MCF 10A (cell line): ENCODE measurements around the gene ABCB6. TPM values are rescaled to one million over a fixed set of nuclear protein-coding genes. Genes with fewer than 3 reads are reported as not detected.

ENCODE experiments used
- BruUV-seq: library from RNA; stranded (reverse); fragments of 400-500 nt; replicated peaks from 2 replicates; lab custom pipeline; 2021; lab: Mats Ljungman, UMichigan
- CTCF ChIA-PET: fragments of 300-600 bp; sonication (Branson Sonifier 250); formaldehyde crosslinking; extraction: SDS; loops from one replicate; lab custom pipeline; 2021; ENCODE audit warnings: antibody characterized with exemption, inconsistent platforms; lab: Yijun Ruan, JAX
- POLR2A ChIA-PET: fragments of 300-600, 350-650 bp; sonication (Branson Sonifier 250); formaldehyde crosslinking; extraction: SDS; loops from one replicate; lab custom pipeline; 2020; ENCODE audit warnings: antibody characterized with exemption, inconsistent platforms; lab: Yijun Ruan, JAX
- DNase-seq: peaks from one replicate; pipeline ENCODE4 v3.0.0-alpha.2; 2018; ENCODE audit not compliant: unreplicated experiment
- H3K27ac Mint-ChIP-seq: one replicate; pipeline ENCODE4 v1.8.0; 2022; ENCODE audit warnings: mild to moderate bottlenecking, low read depth, mixed read lengths; ENCODE audit not compliant: unreplicated experiment
- H3K27me3 Mint-ChIP-seq: one replicate; pipeline ENCODE4 v1.8.0; 2022; ENCODE audit warnings: mixed read lengths; ENCODE audit not compliant: insufficient read depth, unreplicated experiment
- H3K36me3 Mint-ChIP-seq: one replicate; pipeline ENCODE4 v1.8.0; 2022; ENCODE audit warnings: mild to moderate bottlenecking, moderate library complexity, mixed read lengths; ENCODE audit not compliant: insufficient read depth, unreplicated experiment
- H3K4me1 Mint-ChIP-seq: one replicate; pipeline ENCODE4 v1.8.0; 2022; ENCODE audit warnings: mixed read lengths; ENCODE audit not compliant: insufficient read depth, unreplicated experiment
- H3K4me3 Mint-ChIP-seq: one replicate; pipeline ENCODE4 v1.8.0; 2022; ENCODE audit warnings: mild to moderate bottlenecking, moderate library complexity, mixed read lengths; ENCODE audit not compliant: unreplicated experiment
- H3K9me3 Mint-ChIP-seq: one replicate; pipeline ENCODE4 v1.8.0; 2022; ENCODE audit warnings: mixed read lengths; ENCODE audit not compliant: unreplicated experiment
- intact Hi-C: fragments of 100-400 bp; cut with micrococcal nuclease; formaldehyde crosslinking; loops from 2 replicates; pipeline ENCODE4 v1.14.1; 2022
- total RNA-seq: library from RNA; stranded (reverse); gene quantifications from 2 replicates; pipeline ENCODE4 v1.2.3, GENCODE V29; 2022
- TF ChIP-seq, protein P1 (sequence below): fragments of 200-600 bp; IDR thresholded peaks from one replicate; pipeline ENCODE4 v1.8.0; 2022; ENCODE audit warnings: antibody characterized with exemption, mild to moderate bottlenecking; ENCODE audit not compliant: unreplicated experiment

The ABCB6 gene
- total RNA-seq, 1 experiment from 2014 or later = 18.8 TPM

DNA sequence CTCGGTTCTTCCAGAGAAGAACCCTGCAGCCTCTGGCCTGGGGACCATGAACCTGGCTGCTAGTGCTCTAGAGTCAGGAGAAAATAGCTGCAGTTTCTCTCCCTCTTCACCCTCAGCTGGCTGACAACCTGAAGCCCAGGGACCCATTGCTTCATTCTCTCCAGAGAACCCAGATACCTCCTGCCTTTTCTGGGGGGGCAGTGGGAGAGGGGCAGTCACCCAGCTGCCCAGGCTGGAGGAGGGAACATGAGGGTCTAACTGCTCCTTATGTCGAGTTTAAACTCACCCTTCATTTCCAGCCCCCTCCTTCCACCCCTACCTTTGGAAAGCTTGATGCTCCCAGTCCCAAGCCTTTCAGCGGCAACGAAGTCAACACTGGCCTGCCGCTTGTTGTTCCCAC is 19.8 kb downstream of the ABCB6 start:
- intact Hi-C loops = no loop called here
- Mint-ChIP-seq H3K9me3 (no peaks in the 10 kb centered on the region), H3K4me3 (no peak overlapping the region), H3K36me3 (no peaks in the 10 kb centered on the region), H3K4me1 (no peaks in the 10 kb centered on the region), H3K27me3 (no peaks in the 10 kb centered on the region), H3K27ac (no peak overlapping the region)
- POLR2A ChIA-PET = interaction anchor here (1.1 to 1.2 kb wide), 2 partner anchors 23 to 33 kb away, joined by 3 to 5 read pairs; no protein-coding TSS in a partner anchor
- TF ChIP-seq, protein P1, sequence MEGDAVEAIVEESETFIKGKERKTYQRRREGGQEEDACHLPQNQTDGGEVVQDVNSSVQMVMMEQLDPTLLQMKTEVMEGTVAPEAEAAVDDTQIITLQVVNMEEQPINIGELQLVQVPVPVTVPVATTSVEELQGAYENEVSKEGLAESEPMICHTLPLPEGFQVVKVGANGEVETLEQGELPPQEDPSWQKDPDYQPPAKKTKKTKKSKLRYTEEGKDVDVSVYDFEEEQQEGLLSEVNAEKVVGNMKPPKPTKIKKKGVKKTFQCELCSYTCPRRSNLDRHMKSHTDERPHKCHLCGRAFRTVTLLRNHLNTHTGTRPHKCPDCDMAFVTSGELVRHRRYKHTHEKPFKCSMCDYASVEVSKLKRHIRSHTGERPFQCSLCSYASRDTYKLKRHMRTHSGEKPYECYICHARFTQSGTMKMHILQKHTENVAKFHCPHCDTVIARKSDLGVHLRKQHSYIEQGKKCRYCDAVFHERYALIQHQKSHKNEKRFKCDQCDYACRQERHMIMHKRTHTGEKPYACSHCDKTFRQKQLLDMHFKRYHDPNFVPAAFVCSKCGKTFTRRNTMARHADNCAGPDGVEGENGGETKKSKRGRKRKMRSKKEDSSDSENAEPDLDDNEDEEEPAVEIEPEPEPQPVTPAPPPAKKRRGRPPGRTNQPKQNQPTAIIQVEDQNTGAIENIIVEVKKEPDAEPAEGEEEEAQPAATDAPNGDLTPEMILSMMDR = no peak
- CTCF ChIA-PET = interaction anchor here (1.0 to 1.2 kb wide), 2 partner anchors 40 to 96 kb away, joined by 3 read pairs; no protein-coding TSS in a partner anchor
- BruUV-seq = no TSS peak
- no peak for DNase-seq

DNA sequence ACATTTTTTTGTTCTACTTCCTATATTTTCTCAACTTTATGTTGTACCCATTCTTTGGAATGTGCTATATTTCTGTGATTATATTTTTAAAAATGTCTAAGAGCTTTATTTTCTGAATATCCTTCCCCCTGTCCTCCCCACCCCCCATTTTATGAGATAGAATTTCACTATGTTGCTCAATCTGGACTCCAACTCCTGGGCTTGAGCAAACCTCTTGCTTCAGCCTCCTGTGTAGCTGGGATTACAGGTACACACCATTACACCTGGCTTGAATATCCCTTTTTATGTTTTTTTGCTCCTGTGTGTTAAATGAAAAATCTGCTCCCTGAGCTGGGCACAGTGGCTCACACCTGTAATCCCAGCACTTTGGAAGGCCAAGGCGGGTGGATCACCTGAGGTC is 21.4 kb downstream of the ABCB6 start:
- Mint-ChIP-seq H3K4me1 (no peaks in the 10 kb centered on the region), H3K36me3 (no peaks in the 10 kb centered on the region), H3K4me3 (no peak overlapping the region), H3K27me3 (no peaks in the 10 kb centered on the region), H3K27ac (no peak overlapping the region), H3K9me3 (no peaks in the 10 kb centered on the region)
- no TSS peak for BruUV-seq
- POLR2A ChIA-PET = interaction anchor here (0.6 to 1.6 kb wide), 5 partner anchors 9 to 103 kb away, joined by 3 to 10 read pairs (median 3); partner anchors contain the start of gene ZFAND2B
- intact Hi-C loops = no loop called here
- no peak for DNase-seq
- CTCF ChIA-PET = interaction anchor here (0.6 to 1.1 kb wide), 5 partner anchors 21 to 319 kb away, joined by 3 read pairs; no protein-coding TSS in a partner anchor
- TF ChIP-seq, protein P1 = no peak

DNA sequence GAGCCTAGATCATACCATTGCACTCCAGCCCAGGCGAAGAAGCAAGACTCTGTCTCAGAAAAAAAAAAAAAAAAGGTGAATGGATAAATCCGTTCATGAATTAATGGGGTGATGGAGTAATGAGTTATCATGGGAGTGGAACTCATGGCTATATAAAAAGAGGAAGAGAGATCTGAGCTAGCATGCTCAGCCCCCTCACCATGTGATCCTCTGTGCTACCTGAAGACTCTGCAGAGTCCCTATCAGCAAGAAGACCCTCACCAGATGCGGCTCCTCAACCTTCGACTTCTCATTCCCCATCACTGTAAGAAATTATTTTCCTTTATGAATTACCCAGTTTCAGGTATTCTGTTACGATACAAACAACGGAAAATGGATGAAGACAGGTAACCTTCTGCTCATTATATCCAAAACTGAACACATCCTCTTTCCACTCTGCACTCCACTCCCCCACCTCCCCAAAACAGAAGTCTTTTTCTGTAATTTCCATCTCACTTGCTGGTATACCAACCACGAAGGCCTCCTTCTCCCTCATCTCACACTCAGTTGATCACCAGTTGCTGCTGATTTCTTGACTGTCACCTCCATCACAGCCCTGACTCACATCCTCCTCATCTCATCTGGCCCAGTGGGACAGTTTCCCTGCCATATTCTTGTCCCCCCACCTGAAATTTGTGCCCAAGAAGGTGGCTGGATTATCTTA is 31.9 kb downstream of the ABCB6 start:
- intact Hi-C loops = no loop called here
- ChIA-PET CTCF (no interaction called here), POLR2A (interaction anchor here (2.1 to 2.3 kb wide), 2 partner anchors 10 to 20 kb away, joined by 5 read pairs; partner anchors contain the start of genes CNPPD1 and ZFAND2B)
- no peak for DNase-seq
- Mint-ChIP-seq H3K9me3 (no peaks in the 10 kb centered on the region), H3K27me3 (no peaks in the 10 kb centered on the region), H3K27ac (no peak overlapping the region), H3K4me1 (no peaks in the 10 kb centered on the region), H3K36me3 (peaks cover 21% of the 10 kb centered on the region), H3K4me3 (no peak overlapping the region)
- TF ChIP-seq, protein P1 = no peak
- no TSS peak for BruUV-seq

DNA sequence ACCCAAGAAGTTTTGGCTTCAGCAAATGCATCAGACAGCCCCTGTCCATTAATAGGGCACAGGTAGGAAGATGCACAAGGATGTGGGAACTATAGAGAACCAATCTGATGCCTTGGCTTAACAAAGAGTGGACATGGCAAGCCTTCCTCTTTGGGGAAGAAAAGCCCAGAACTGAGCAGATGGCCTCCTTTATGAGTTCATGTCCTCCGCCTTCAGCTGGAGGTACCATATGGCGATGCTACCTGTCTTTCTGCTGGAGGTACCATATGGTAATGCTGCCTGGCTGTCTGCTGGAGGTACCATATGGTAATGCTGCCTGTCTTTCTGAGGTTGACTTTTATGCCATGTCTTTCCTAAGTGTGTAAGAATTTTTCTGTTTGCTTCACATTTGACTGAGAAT is 34.6 kb downstream of the ABCB6 start:
- no peak overlapping the region for H3K4me3 Mint-ChIP-seq
- H3K36me3 Mint-ChIP-seq = peaks cover 35% of the 10 kb centered on the region
- no TSS peak for BruUV-seq
- ChIA-PET POLR2A (no interaction called here), CTCF (interaction anchor here (2.6 kb wide), 1 partner anchor 8 kb away, joined by 12 read pairs; no protein-coding TSS in a partner anchor)
- no peaks in the 10 kb centered on the region for H3K4me1 Mint-ChIP-seq
- DNase-seq = no peak
- intact Hi-C loops = no loop called here
- TF ChIP-seq, protein P1 = no peak
- H3K9me3 Mint-ChIP-seq = no peaks in the 10 kb centered on the region
- no peak overlapping the region for H3K27ac Mint-ChIP-seq
- no peaks in the 10 kb centered on the region for H3K27me3 Mint-ChIP-seq
